HG02588 (cell line): ENCODE results near the gene NFIA.

ENCODE experiments used
- ATAC-seq: cut with Tn5 transposase; IDR thresholded peaks from one replicate; pipeline ENCODE4 v1.9.1; 2021; ENCODE audit warnings: mild to moderate bottlenecking, moderate library complexity; ENCODE audit not compliant: unreplicated experiment

Gene NFIA

GRCh38 chr1:61237659-61238358, 155.4 kb downstream of the NFIA start:
- ATAC-seq, result no peak

GRCh38 chr1:61238359-61238665, 156.0 kb downstream of the NFIA start:
- ATAC-seq, result no peak

GRCh38 chr1:61240878-61241277, 158.5 kb downstream of the NFIA start:
- no peak for ATAC-seq

GRCh38 chr1:61241411-61241838, 159.1 kb downstream of the NFIA start:
- ATAC-seq, result no peak

GRCh38 chr1:61241973-61242381, 159.6 kb downstream of the NFIA start:
- ATAC-seq, result no peak

- no peak for ATAC-seq
These were observed 161.8 kb downstream of the NFIA start for GRCh38 chr1:61244114-61244513.

GRCh38 chr1:61245696-61246400, 163.5 kb downstream of the NFIA start:
- ATAC-seq, result no peak

- ATAC-seq, result no peak
These were observed 164.9 kb downstream of the NFIA start for GRCh38 chr1:61247051-61247825.

- ATAC-seq, result no peak
These were observed 165.8 kb downstream of the NFIA start for GRCh38 chr1:61247881-61248752.

- ATAC-seq, result no peak
These were observed 168.6 kb downstream of the NFIA start for GRCh38 chr1:61250933-61251332.

GRCh38 chr1:61253059-61253735, 170.8 kb downstream of the NFIA start:
- ATAC-seq, result no peak

GRCh38 chr1:61253912-61254633, 171.7 kb downstream of the NFIA start:
- ATAC-seq, result no peak

- ATAC-seq, result no peak
These were observed 172.4 kb downstream of the NFIA start for GRCh38 chr1:61254634-61255357.

GRCh38 chr1:61255358-61255703, 173.0 kb downstream of the NFIA start:
- ATAC-seq, result no peak

GRCh38 chr1:61259379-61260148, 177.2 kb downstream of the NFIA start:
- no peak for ATAC-seq

GRCh38 chr1:61260171-61260570, 177.8 kb downstream of the NFIA start:
- no peak for ATAC-seq

- no peak for ATAC-seq
These were observed 179.2 kb downstream of the NFIA start for GRCh38 chr1:61261595-61261994.
